GM12878 (cell line): ENCODE measurements around the gene VIT. TPM values are rescaled to one million over a fixed set of nuclear protein-coding genes. Genes with fewer than 3 reads are reported as not detected.

ENCODE experiments used
- ATAC-seq: fragments of 200-7000 bp; cut with Tn5 transposase; 3 replicates; pipeline ENCODE4 v1.9.1; 2020; ENCODE audit warnings: mild to moderate bottlenecking, moderate library complexity
- BruUV-seq: library from RNA; stranded (reverse); fragments of 400-500 nt; replicated peaks from 2 replicates; lab custom pipeline; 2021; lab: Mats Ljungman, UMichigan
- CTCF ChIA-PET: fragments of 300-600 bp; sonication (Branson Sonifier 250); formaldehyde crosslinking; extraction: SDS; loops from one replicate; lab custom pipeline; 2021; ENCODE audit warnings: inconsistent platforms; lab: Yijun Ruan, JAX
- POLR2A ChIA-PET: fragments of 350-600 bp; formaldehyde crosslinking; extraction: SDS; loops from one replicate; lab custom pipeline; 2021; ENCODE audit warnings: inconsistent platforms; lab: Charles Lee
- RAD21 ChIA-PET: fragments of 300-600 bp; sonication (Branson Sonifier 250); formaldehyde crosslinking; loops from one replicate; lab custom pipeline; 2023; ENCODE audit warnings: antibody characterized with exemption; ENCODE audit not compliant: unreplicated experiment; lab: Charles Lee
- SMC1A ChIA-PET: fragments of 300-600 bp; sonication (Branson Sonifier 250); formaldehyde crosslinking; loops from one replicate; lab custom pipeline; 2023; ENCODE audit not compliant: unreplicated experiment, uncharacterized antibody; lab: Charles Lee
- DNase-seq: peaks from one replicate; pipeline ENCODE4 v3.0.0-alpha.2; 2011; ENCODE audit warnings: low read depth, low spot score
- FAIRE-seq: peaks from 3 replicates; lab custom pipeline; 2011; peaks lifted over from hg19 to GRCh38; lab: Jason Lieb, UNC
- H2AFZ ChIP-seq: 2 replicates; pipeline ENCODE4 v1.6.0; 2011; ENCODE audit warnings: low read depth, low read length, control low read depth; ENCODE audit not compliant: control insufficient read depth
- H3K27ac ChIP-seq: 2 replicates; pipeline ENCODE4 v1.5.1; 2011; ENCODE audit warnings: control low read depth; ENCODE audit not compliant: control insufficient read depth, insufficient read depth
- H3K27me3 ChIP-seq, 2 experiments: replicated peaks in 1 of 2; 2 replicates each; pipeline versions ENCODE4 v1.6.0 to v1.6.1; 2011; ENCODE audit warnings: low read length in 1 of 2; ENCODE audit not compliant: control insufficient read depth in 2 of 2, insufficient read depth in 2 of 2
- H3K36me3 ChIP-seq, 2 experiments: 2 replicates each; pipeline ENCODE4 v1.5.1; 2011; ENCODE audit warnings: low read length in 1 of 2; ENCODE audit not compliant: control insufficient read depth in 2 of 2, insufficient read depth in 2 of 2
- H3K4me1 ChIP-seq: 2 replicates; pipeline ENCODE4 v1.6.1; 2011; ENCODE audit warnings: mild to moderate bottlenecking, low read length, moderate library complexity, mixed read lengths; ENCODE audit not compliant: control insufficient read depth, insufficient read depth
- H3K4me2 ChIP-seq: 2 replicates; pipeline ENCODE4 v1.6.0; 2011; ENCODE audit warnings: control low read depth; ENCODE audit not compliant: control insufficient read depth, insufficient read depth
- H3K4me3 ChIP-seq: fragments of 200-600 bp; sonication (generic); 2 replicates; pipeline ENCODE4 v1.5.1; 2016
- H3K79me2 ChIP-seq: 2 replicates; pipeline ENCODE4 v1.6.0; 2011; ENCODE audit warnings: low read length; ENCODE audit not compliant: control insufficient read depth, insufficient read depth
- H3K9ac ChIP-seq: 2 replicates; pipeline ENCODE4 v1.8.0; 2011; ENCODE audit warnings: low read length, control low read depth, mixed read lengths; ENCODE audit not compliant: control insufficient read depth, insufficient read depth
- H3K9me3 ChIP-seq: replicated peaks from 3 replicates; pipeline ENCODE4 v1.5.1; 2011; ENCODE audit warnings: mild to moderate bottlenecking, low read length; ENCODE audit not compliant: control insufficient read depth, insufficient read depth
- H4K20me1 ChIP-seq: 2 replicates; pipeline ENCODE4 v1.6.0; 2011; ENCODE audit not compliant: control insufficient read depth, insufficient read depth
- CHD1 ChIP-seq: IDR thresholded peaks from 2 replicates; pipeline ENCODE4 v1.6.1; 2012; ENCODE audit warnings: low read depth, low read length, improper control_type of control experiment
- EP300 ChIP-seq, 2 experiments: fragments of 150-350 bp in 1 of 2; IDR thresholded peaks; 2 replicates each; pipeline ENCODE4 v1.6.1; 2011 to 2012; ENCODE audit warnings: low read depth in 2 of 2, low read length in 2 of 2, borderline replicate concordance in 1 of 2, improper control_type of control experiment in 1 of 2, inconsistent platforms in 1 of 2; ENCODE audit not compliant: control insufficient read depth in 1 of 2
- GATAD2B ChIP-seq: fragments of 450-650 bp; conservative IDR thresholded peaks from 2 replicates; pipeline ENCODE4 v1.6.1; 2017; ENCODE audit warnings: low read depth, mild to moderate bottlenecking, moderate library complexity
- MEF2A ChIP-seq: IDR thresholded peaks from 2 replicates; pipeline ENCODE4 v1.6.1; 2011; ENCODE audit warnings: low read depth, mild to moderate bottlenecking, low read length, moderate library complexity; ENCODE audit not compliant: insufficient read depth
- MXI1 ChIP-seq: fragments of 150-350 bp; IDR thresholded peaks from 2 replicates; pipeline ENCODE4 v1.6.1; 2011; ENCODE audit warnings: low read depth, mild to moderate bottlenecking, inconsistent platforms, low read length, improper control_type of control experiment
- SMAD5 ChIP-seq: IDR thresholded peaks from 2 replicates; pipeline ENCODE4 v1.6.1; 2016; ENCODE audit warnings: antibody characterized with exemption, low read depth
- SPI1 ChIP-seq: IDR thresholded peaks from 2 replicates; pipeline ENCODE4 v1.6.1; 2011; ENCODE audit warnings: low read depth, mild to moderate bottlenecking, low read length, moderate library complexity, borderline replicate concordance; ENCODE audit not compliant: insufficient read depth
- SRF ChIP-seq, 2 experiments: IDR thresholded peaks; 2 replicates each; pipeline ENCODE4 v1.6.1; 2011; ENCODE audit warnings: low read depth in 2 of 2, low read length in 2 of 2, mild to moderate bottlenecking in 1 of 2, moderate library complexity in 1 of 2
- TAF1 ChIP-seq: IDR thresholded peaks from 2 replicates; pipeline ENCODE4 v1.6.1; 2011; ENCODE audit warnings: mild to moderate bottlenecking, low read depth, low read length, borderline replicate concordance
- TCF3 ChIP-seq: IDR thresholded peaks from 2 replicates; pipeline ENCODE4 v1.6.1; 2012; ENCODE audit warnings: low read depth, mild to moderate bottlenecking, low read length, borderline replicate concordance; ENCODE audit not compliant: insufficient read depth
- WGBS: methylation state at CpG from one replicate; pipeline ENCODE4 v1.1.6; 2016; ENCODE audit warnings: low lambda C conversion rate; ENCODE audit not compliant: insufficient replicate concordance, insufficient coverage; ENCODE audit errors: missing lambda C conversion rate; 5-methylcytosine and 5-hydroxymethylcytosine counted together
- in situ Hi-C: fragments of 300-500 bp; cut with MboI; formaldehyde crosslinking; loops from 9 replicates; pipeline ENCODE4 v1.14.3; 2018; ENCODE audit warnings: mixed read lengths
- intact Hi-C: fragments of 100-400 bp; cut with micrococcal nuclease; formaldehyde crosslinking; loops from one replicate; pipeline ENCODE4 v1.14.2; 2022; ENCODE audit not compliant: unreplicated experiment
- polyA plus RNA-seq, 11 experiments: library from polyadenylated mRNA; depleted of rRNA in 4 of 11; unstranded in 6 of 11; stranded (reverse) in 5 of 11; fragments of >200 nt; fragmentation: Nextera tagmentation in 4 of 11; fragmentation: Illumina TruSeq in 1 of 11; extraction: Ambion mirVana in 4 of 11; extraction: Trizol in 1 of 11; gene quantifications; 1 replicate in 1 of 11; 2 replicates in 10 of 11; pipeline versions ENCODE4 v1.2.1 to v1.2.3, GENCODE V29; 2011 to 2016; ENCODE audit warnings: inconsistent platforms in 2 of 11, missing spikeins in 2 of 11, low read depth in 1 of 11
- total RNA-seq, 4 experiments: library from RNA; depleted of rRNA in 3 of 4; stranded (reverse); fragments of >200 nt in 3 of 4; fragmentation: Illumina TruSeq in 1 of 4; extraction: Trizol in 1 of 4; gene quantifications; 2 replicates each; pipeline versions ENCODE4 v1.2.1 to v1.2.3, GENCODE V29; 2013 to 2021
- TF ChIP-seq, protein P1 (sequence below): fragments of 450-650 bp; formaldehyde crosslinking; IDR thresholded peaks from 2 replicates; pipeline ENCODE4 v1.5.0; 2022; ENCODE audit warnings: mild to moderate bottlenecking, missing genetic modification characterization
- TF ChIP-seq, protein P2 (sequence below): IDR thresholded peaks from 2 replicates; pipeline ENCODE4 v1.6.1; 2011; ENCODE audit warnings: low read depth, low read length, improper control_type of control experiment, borderline replicate concordance

Gene VIT
- total and polyA plus RNA-seq, 10 of the 15 experiments (the other 5 are each of a cell fraction or from before 2014, with no cell fraction given): 0.05 to 0.14 TPM; not detected in 8

DNA sequence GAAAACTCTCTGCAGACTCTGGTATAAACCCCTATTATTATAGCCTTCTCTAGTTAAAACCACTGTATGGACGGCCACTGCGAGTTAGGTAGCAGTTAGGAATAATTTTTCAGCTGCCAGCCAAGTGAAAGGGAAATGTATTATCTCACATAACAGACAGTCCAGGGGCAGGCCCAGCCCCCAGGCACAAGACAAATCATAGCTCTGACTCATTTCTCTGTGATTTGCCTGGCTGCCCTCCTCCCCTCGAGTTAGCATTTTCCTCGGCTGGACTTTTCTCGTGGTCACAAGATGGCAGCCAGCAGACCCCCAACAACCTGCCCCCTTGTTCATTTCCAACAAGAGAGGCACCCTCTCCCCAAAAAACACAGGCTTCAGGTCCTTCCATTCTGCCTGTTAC is 10.5 kb downstream of the VIT start:
- Histone ChIP-seq H3K36me3 (no peaks in the 10 kb centered on the region), H3K9me3 (no peaks in the 10 kb centered on the region), H3K27me3 (no peaks in the 10 kb centered on the region; a peak in 1 of 4 replicates), H4K20me1 (no peaks in the 10 kb centered on the region), H3K4me1 (no peaks in the 10 kb centered on the region), H2AFZ (no peak overlapping the region), H3K27ac (no peak overlapping the region), H3K4me2 (no peak overlapping the region), H3K4me3 (no peak overlapping the region), H3K79me2 (no peaks in the 10 kb centered on the region), H3K9ac (no peak overlapping the region)
- intact Hi-C loops (no loop called here), in situ Hi-C loops (no loop called here)
- FAIRE-seq (no peak), ATAC-seq (no peak), DNase-seq (no peak)
- BruUV-seq: no TSS peak
- TF ChIP-seq MXI1 (no peak), TCF3 (no peak), GATAD2B (no peak), SRF (IDR thresholded peaks at IDR 0.05; ENCODE audit: low read depth in 2 of 2, low read length in 2 of 2) (no peak), SPI1 (no peak), TAF1 (no peak), EP300 (IDR thresholded peaks at IDR 0.05; ENCODE audit: borderline replicate concordance in 1 of 2, control insufficient read depth in 1 of 2, low read depth in 2 of 2, low read length in 2 of 2) (no peak), CHD1 (no peak), MEF2A (no peak), SMAD5 (no peak)
- TF ChIP-seq, protein P1, sequence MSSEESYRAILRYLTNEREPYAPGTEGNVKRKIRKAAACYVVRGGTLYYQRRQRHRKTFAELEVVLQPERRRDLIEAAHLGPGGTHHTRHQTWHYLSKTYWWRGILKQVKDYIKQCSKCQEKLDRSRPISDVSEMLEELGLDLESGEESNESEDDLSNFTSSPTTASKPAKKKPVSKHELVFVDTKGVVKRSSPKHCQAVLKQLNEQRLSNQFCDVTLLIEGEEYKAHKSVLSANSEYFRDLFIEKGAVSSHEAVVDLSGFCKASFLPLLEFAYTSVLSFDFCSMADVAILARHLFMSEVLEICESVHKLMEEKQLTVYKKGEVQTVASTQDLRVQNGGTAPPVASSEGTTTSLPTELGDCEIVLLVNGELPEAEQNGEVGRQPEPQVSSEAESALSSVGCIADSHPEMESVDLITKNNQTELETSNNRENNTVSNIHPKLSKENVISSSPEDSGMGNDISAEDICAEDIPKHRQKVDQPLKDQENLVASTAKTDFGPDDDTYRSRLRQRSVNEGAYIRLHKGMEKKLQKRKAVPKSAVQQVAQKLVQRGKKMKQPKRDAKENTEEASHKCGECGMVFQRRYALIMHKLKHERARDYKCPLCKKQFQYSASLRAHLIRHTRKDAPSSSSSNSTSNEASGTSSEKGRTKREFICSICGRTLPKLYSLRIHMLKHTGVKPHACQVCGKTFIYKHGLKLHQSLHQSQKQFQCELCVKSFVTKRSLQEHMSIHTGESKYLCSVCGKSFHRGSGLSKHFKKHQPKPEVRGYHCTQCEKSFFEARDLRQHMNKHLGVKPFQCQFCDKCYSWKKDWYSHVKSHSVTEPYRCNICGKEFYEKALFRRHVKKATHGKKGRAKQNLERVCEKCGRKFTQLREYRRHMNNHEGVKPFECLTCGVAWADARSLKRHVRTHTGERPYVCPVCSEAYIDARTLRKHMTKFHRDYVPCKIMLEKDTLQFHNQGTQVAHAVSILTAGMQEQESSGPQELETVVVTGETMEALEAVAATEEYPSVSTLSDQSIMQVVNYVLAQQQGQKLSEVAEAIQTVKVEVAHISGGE: no peak
- TF ChIP-seq, protein P2, sequence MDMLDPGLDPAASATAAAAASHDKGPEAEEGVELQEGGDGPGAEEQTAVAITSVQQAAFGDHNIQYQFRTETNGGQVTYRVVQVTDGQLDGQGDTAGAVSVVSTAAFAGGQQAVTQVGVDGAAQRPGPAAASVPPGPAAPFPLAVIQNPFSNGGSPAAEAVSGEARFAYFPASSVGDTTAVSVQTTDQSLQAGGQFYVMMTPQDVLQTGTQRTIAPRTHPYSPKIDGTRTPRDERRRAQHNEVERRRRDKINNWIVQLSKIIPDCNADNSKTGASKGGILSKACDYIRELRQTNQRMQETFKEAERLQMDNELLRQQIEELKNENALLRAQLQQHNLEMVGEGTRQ: no peak
- ChIA-PET RAD21 (no interaction called here), CTCF (no interaction called here), SMC1A (no interaction called here), POLR2A (no interaction called here)
- 19% methylated on average over 5 of the region's 5 CpGs for WGBS
